Liver (tissue), 9 donors: ENCODE results near the gene REEP3. TPM values are rescaled to one million over a fixed set of nuclear protein-coding genes. Genes with fewer than 3 reads are reported as not detected.
"Not testable (repeated sequence)": the region's sequence is repeated elsewhere in the genome, so short reads cannot be mapped to it uniquely, and the experiment has no call there.

ENCODE experiments used
- DNase-seq: peaks from one replicate; pipeline ENCODE4 v3.0.0-alpha.2; 2017; ENCODE audit warnings: low spot score
- H3K27ac ChIP-seq, 2 donors: one replicate each; pipeline ENCODE4 v1.7.0; 2013; ENCODE audit warnings: inconsistent platforms in 2 of 2, low read length in 2 of 2, control low read depth in 1 of 2, low read depth in 1 of 2, mild to moderate bottlenecking in 1 of 2
- H3K27me3 ChIP-seq, 4 donors: one replicate each; pipeline versions ENCODE4 v1.6.1 to v1.7.0; 2013; ENCODE audit warnings: low read length in 3 of 4, inconsistent platforms in 1 of 4, mild to moderate bottlenecking in 1 of 4, moderate library complexity in 1 of 4; ENCODE audit not compliant: control insufficient read depth in 4 of 4, insufficient read depth in 4 of 4
- H3K36me3 ChIP-seq, 4 donors: one replicate each; pipeline versions ENCODE4 v1.6.1 to v1.7.0; 2013; ENCODE audit warnings: low read length in 3 of 4, mild to moderate bottlenecking in 3 of 4, low read depth in 1 of 4, moderate library complexity in 1 of 4; ENCODE audit not compliant: control insufficient read depth in 4 of 4, insufficient read depth in 3 of 4
- H3K4me1 ChIP-seq, 4 donors: one replicate each; pipeline versions ENCODE4 v1.6.1 to v1.7.0; 2013; ENCODE audit warnings: low read length in 3 of 4, mild to moderate bottlenecking in 3 of 4, moderate library complexity in 1 of 4; ENCODE audit not compliant: control insufficient read depth in 4 of 4, insufficient read depth in 4 of 4
- H3K4me3 ChIP-seq, 3 donors: one replicate each; pipeline versions ENCODE4 v1.6.1 to v1.7.0; 2013; ENCODE audit warnings: low read length in 3 of 3, control low read depth in 1 of 3, low read depth in 1 of 3, mild to moderate bottlenecking in 1 of 3
- H3K9ac ChIP-seq, 2 donors: one replicate each; pipeline ENCODE4 v1.7.0; 2013; ENCODE audit warnings: low read length in 2 of 2, mild to moderate bottlenecking in 2 of 2, moderate library complexity in 2 of 2, control low read depth in 1 of 2, low read depth in 1 of 2
- H3K9me3 ChIP-seq, 4 donors: one replicate each; pipeline versions ENCODE4 v1.6.1 to v1.7.0; 2013; ENCODE audit warnings: low read length in 3 of 4; ENCODE audit not compliant: control insufficient read depth in 4 of 4
- EGR1 ChIP-seq, 2 donors: IDR thresholded peaks; 2 replicates each; pipeline ENCODE4 v1.6.1; 2016 to 2018; ENCODE audit warnings: antibody characterized with exemption in 2 of 2, low read depth in 2 of 2
- FOXA1 ChIP-seq: IDR thresholded peaks from 2 replicates; pipeline ENCODE4 v1.6.1; 2016; ENCODE audit warnings: antibody characterized with exemption
- FOXA2 ChIP-seq: IDR thresholded peaks from 2 replicates; pipeline ENCODE4 v1.6.1; 2016; ENCODE audit warnings: antibody characterized with exemption
- GABPA ChIP-seq, 2 donors: IDR thresholded peaks in 1 of 2; conservative IDR thresholded peaks in 1 of 2; 2 replicates each; pipeline ENCODE4 v1.6.1; 2016; ENCODE audit warnings: antibody characterized with exemption in 2 of 2, mild to moderate bottlenecking in 1 of 2, moderate library complexity in 1 of 2
- HNF4A ChIP-seq, 2 donors: conservative IDR thresholded peaks; 2 replicates each; pipeline ENCODE4 v1.6.1; 2016; ENCODE audit warnings: antibody characterized with exemption in 2 of 2, mild to moderate bottlenecking in 2 of 2
- JUND ChIP-seq, 2 donors: IDR thresholded peaks; 2 replicates each; pipeline ENCODE4 v1.6.1; 2016; ENCODE audit warnings: antibody characterized with exemption in 2 of 2
- NR2F2 ChIP-seq: IDR thresholded peaks from 2 replicates; pipeline ENCODE4 v1.6.1; 2016; ENCODE audit warnings: antibody characterized with exemption
- RAD21 ChIP-seq, 2 donors: IDR thresholded peaks; 2 replicates each; pipeline ENCODE4 v1.6.1; 2016; ENCODE audit warnings: antibody characterized with exemption in 2 of 2, mild to moderate bottlenecking in 2 of 2
- RXRA ChIP-seq, 2 donors: IDR thresholded peaks; 2 replicates each; pipeline ENCODE4 v1.6.1; 2017 to 2018; ENCODE audit warnings: antibody characterized with exemption in 2 of 2, mild to moderate bottlenecking in 1 of 2
- SP1 ChIP-seq: IDR thresholded peaks from 2 replicates; pipeline ENCODE4 v1.6.1; 2018; ENCODE audit warnings: antibody characterized with exemption, mild to moderate bottlenecking
- TAF1 ChIP-seq: conservative IDR thresholded peaks from 2 replicates; pipeline ENCODE4 v1.6.1; 2016; ENCODE audit warnings: antibody characterized with exemption, mild to moderate bottlenecking
- YY1 ChIP-seq: IDR thresholded peaks from 2 replicates; pipeline ENCODE4 v1.6.1; 2016; ENCODE audit warnings: antibody characterized with exemption, mild to moderate bottlenecking
- WGBS: extraction: QIAGEN DNeasy Blood & Tissue Kit; methylation state at CpG from one replicate; pipeline ENCODE4 v1.1.7; 2013; 5-methylcytosine and 5-hydroxymethylcytosine counted together
- polyA plus RNA-seq, 2 donors: library from polyadenylated mRNA; stranded (reverse) in 1 of 2; unstranded in 1 of 2; fragments of 200-250 nt in 1 of 2; fragments of >200 nt in 1 of 2; fragmentation: Nextera tagmentation in 1 of 2; extraction: Ambion mirVana in 1 of 2; gene quantifications; one replicate each; pipeline versions ENCODE4 v1.2.1 to v1.2.3, GENCODE V29; 2013 to 2015
- total RNA-seq, 2 donors: library from RNA; depleted of rRNA; stranded (reverse); fragments of >200 nt; gene quantifications; one replicate each; pipeline ENCODE4 v1.2.3, GENCODE V29; 2014
- TF ChIP-seq, protein P1 (sequence below): fragments of 150-350 bp; IDR thresholded peaks from 2 replicates; pipeline ENCODE4 v1.5.1; 2017; ENCODE audit warnings: improper control_type of control experiment, low read depth, low read length; ENCODE audit not compliant: missing input control
- TF ChIP-seq, protein P2 (sequence below): IDR thresholded peaks from 2 replicates; pipeline ENCODE4 v1.6.1; 2016; ENCODE audit warnings: antibody characterized with exemption, mild to moderate bottlenecking
- TF ChIP-seq, protein P3 (sequence below): IDR thresholded peaks from 2 replicates; pipeline ENCODE4 v1.6.1; 2016; ENCODE audit warnings: antibody characterized with exemption
- TF ChIP-seq, protein P4 (sequence below): IDR thresholded peaks from 2 replicates; pipeline ENCODE4 v1.6.1; 2016; ENCODE audit warnings: antibody characterized with exemption
- TF ChIP-seq, protein P5 (sequence below): IDR thresholded peaks from 2 replicates; pipeline ENCODE4 v1.6.1; 2016; ENCODE audit warnings: antibody characterized with exemption
- donor health status: healthy.
- donor health status: healthy.
- donor health status: healthy.
- donor health status: healthy.
- donor health status: healthy.

REEP3 gene
- total and polyA plus RNA-seq, 4 donors: 7.9 to 26.9 (median 18.2) TPM

DNA sequence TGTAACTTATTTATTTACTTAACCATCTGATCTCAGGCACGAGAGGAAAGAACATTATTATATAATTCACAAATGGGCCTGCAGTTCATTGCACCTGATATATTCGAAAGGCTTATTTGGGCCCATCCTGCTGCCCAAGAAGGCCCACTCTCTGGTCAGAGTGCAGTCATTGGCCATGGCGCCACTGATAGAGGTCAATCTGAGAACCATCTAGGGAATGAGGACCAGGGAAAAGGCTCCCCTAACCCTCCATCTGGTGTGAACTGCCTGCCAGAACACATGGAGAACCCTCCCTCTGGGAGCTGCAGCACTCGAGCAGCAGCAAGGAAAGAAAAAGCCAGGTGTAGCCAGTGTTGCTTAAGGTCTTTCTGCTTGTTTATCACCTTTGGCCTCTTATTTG is 136.6 kb downstream of the REEP3 start:
- H3K9me3 ChIP-seq: no peaks in the 10 kb centered on the region
- WGBS: 52% methylated on average over 4 of the region's 4 CpGs
- H3K36me3 ChIP-seq: no peaks in the 10 kb centered on the region
- no peak overlapping the region for H3K27ac ChIP-seq
- no peak for DNase-seq
- no peak for TF ChIP-seq FOXA2
- TF ChIP-seq SP1: no peak
- TF ChIP-seq EGR1 (IDR thresholded peaks at IDR 0.05; ENCODE audit: low read depth in 2 of 2): no peak
- no peak for TF ChIP-seq NR2F2
- no peaks in the 10 kb centered on the region for H3K27me3 ChIP-seq
- H3K4me3 ChIP-seq: no peak overlapping the region
- no peaks in the 10 kb centered on the region for H3K4me1 ChIP-seq
- no peak overlapping the region for H3K9ac ChIP-seq

DNA sequence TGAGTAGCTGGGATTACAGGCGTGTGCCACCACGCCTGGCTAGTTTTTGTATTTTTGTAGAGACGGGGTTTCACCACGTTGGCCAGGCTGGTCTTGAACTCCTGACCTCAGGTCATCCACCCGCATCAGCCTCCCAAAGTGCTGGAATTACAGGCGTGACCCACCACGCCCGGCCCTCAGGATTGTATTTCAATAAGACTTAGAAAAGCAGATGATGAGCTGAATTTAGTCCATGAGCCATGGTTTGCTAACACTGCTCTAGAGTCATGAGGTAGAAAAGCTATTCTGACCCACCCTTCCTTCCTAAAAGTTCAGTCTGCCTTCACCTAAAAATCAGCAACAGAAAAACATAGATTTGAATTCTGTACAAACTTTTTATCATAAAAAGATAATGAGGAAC is 139.7 kb downstream of the REEP3 start:
- DNase-seq, H3K9me3 ChIP-seq, H3K36me3 ChIP-seq, H3K4me3 ChIP-seq, H3K27ac ChIP-seq, H3K4me1 ChIP-seq, H3K9ac ChIP-seq, H3K27me3 ChIP-seq: not testable (repeated sequence)
- WGBS: 94% methylated on average over 8 of the region's 8 CpGs

DNA sequence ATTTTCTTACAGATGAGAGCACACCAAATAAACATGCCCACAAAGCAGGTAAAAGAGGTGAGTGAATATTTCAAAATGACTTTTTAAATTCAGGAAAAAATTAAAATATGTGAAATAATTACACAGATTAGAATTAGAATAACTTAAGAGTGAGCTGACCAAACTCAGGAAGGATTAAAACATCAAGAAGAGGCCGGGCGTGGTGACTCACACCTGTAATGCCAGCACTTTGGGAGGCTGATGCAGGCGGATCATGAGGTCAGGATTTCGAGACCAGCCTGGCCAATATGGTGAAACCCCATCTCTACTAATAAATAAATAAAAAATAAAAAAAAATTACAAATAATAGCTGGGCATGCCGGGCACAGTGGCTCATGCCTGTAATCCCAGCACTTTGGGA is 140.1 kb downstream of the REEP3 start:
- WGBS: 97% methylated on average over 5 of the region's 5 CpGs
- Histone ChIP-seq H3K9me3 (no peaks in the 10 kb centered on the region), H3K27me3 (no peaks in the 10 kb centered on the region), H3K4me3 (no peak overlapping the region), H3K36me3 (no peaks in the 10 kb centered on the region), H3K9ac (no peak overlapping the region), H3K27ac (no peak overlapping the region), H3K4me1 (no peaks in the 10 kb centered on the region)
- TF ChIP-seq FOXA1: no peak
- no peak for TF ChIP-seq RAD21 (IDR thresholded peaks at IDR 0.05)
- TF ChIP-seq YY1: no peak
- TF ChIP-seq, protein P1, sequence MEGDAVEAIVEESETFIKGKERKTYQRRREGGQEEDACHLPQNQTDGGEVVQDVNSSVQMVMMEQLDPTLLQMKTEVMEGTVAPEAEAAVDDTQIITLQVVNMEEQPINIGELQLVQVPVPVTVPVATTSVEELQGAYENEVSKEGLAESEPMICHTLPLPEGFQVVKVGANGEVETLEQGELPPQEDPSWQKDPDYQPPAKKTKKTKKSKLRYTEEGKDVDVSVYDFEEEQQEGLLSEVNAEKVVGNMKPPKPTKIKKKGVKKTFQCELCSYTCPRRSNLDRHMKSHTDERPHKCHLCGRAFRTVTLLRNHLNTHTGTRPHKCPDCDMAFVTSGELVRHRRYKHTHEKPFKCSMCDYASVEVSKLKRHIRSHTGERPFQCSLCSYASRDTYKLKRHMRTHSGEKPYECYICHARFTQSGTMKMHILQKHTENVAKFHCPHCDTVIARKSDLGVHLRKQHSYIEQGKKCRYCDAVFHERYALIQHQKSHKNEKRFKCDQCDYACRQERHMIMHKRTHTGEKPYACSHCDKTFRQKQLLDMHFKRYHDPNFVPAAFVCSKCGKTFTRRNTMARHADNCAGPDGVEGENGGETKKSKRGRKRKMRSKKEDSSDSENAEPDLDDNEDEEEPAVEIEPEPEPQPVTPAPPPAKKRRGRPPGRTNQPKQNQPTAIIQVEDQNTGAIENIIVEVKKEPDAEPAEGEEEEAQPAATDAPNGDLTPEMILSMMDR: no peak
- TF ChIP-seq HNF4A (conservative IDR thresholded peaks at IDR 0.05): no peak
- TF ChIP-seq TAF1: no peak
- TF ChIP-seq GABPA (IDR thresholded peaks at IDR 0.05 in 1 of 2, conservative IDR thresholded peaks at IDR 0.05 in 1 of 2): no peak
- TF ChIP-seq FOXA2: no peak
- TF ChIP-seq SP1: no peak
- no peak for TF ChIP-seq EGR1 (IDR thresholded peaks at IDR 0.05; ENCODE audit: low read depth in 2 of 2)
- TF ChIP-seq, protein P2, sequence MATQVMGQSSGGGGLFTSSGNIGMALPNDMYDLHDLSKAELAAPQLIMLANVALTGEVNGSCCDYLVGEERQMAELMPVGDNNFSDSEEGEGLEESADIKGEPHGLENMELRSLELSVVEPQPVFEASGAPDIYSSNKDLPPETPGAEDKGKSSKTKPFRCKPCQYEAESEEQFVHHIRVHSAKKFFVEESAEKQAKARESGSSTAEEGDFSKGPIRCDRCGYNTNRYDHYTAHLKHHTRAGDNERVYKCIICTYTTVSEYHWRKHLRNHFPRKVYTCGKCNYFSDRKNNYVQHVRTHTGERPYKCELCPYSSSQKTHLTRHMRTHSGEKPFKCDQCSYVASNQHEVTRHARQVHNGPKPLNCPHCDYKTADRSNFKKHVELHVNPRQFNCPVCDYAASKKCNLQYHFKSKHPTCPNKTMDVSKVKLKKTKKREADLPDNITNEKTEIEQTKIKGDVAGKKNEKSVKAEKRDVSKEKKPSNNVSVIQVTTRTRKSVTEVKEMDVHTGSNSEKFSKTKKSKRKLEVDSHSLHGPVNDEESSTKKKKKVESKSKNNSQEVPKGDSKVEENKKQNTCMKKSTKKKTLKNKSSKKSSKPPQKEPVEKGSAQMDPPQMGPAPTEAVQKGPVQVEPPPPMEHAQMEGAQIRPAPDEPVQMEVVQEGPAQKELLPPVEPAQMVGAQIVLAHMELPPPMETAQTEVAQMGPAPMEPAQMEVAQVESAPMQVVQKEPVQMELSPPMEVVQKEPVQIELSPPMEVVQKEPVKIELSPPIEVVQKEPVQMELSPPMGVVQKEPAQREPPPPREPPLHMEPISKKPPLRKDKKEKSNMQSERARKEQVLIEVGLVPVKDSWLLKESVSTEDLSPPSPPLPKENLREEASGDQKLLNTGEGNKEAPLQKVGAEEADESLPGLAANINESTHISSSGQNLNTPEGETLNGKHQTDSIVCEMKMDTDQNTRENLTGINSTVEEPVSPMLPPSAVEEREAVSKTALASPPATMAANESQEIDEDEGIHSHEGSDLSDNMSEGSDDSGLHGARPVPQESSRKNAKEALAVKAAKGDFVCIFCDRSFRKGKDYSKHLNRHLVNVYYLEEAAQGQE: no peak
- TF ChIP-seq, protein P3, sequence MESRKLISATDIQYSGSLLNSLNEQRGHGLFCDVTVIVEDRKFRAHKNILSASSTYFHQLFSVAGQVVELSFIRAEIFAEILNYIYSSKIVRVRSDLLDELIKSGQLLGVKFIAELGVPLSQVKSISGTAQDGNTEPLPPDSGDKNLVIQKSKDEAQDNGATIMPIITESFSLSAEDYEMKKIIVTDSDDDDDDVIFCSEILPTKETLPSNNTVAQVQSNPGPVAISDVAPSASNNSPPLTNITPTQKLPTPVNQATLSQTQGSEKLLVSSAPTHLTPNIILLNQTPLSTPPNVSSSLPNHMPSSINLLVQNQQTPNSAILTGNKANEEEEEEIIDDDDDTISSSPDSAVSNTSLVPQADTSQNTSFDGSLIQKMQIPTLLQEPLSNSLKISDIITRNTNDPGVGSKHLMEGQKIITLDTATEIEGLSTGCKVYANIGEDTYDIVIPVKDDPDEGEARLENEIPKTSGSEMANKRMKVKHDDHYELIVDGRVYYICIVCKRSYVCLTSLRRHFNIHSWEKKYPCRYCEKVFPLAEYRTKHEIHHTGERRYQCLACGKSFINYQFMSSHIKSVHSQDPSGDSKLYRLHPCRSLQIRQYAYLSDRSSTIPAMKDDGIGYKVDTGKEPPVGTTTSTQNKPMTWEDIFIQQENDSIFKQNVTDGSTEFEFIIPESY: no peak
- TF ChIP-seq, protein P4, sequence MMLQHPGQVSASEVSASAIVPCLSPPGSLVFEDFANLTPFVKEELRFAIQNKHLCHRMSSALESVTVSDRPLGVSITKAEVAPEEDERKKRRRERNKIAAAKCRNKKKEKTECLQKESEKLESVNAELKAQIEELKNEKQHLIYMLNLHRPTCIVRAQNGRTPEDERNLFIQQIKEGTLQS: no peak
- no peak for TF ChIP-seq RXRA (IDR thresholded peaks at IDR 0.05)
- TF ChIP-seq JUND (IDR thresholded peaks at IDR 0.05): no peak
- no peak for TF ChIP-seq NR2F2
- TF ChIP-seq, protein P5, sequence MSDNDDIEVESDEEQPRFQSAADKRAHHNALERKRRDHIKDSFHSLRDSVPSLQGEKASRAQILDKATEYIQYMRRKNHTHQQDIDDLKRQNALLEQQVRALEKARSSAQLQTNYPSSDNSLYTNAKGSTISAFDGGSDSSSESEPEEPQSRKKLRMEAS: no peak
- DNase-seq: no peak
